Measurements from ENCODE around the gene MARK3. TPM values are rescaled to one million over a fixed set of nuclear protein-coding genes. Genes with fewer than 3 reads are reported as not detected.

Gene MARK3
- total RNA-seq, 1 donor from 2014 or later: 124 TPM

- H3K27me3 Mint-ChIP-seq (ENCODE audit: low read depth, unreplicated experiment): no peaks in the 10 kb centered on the region
- peaks cover 29% of the 10 kb centered on the region for H3K36me3 Mint-ChIP-seq (ENCODE audit: low read depth, unreplicated experiment)
- H3K9me3 Mint-ChIP-seq (ENCODE audit: unreplicated experiment): no peaks in the 10 kb centered on the region
- TF ChIP-seq EZH2 (IDR thresholded peaks at IDR 0.05; ENCODE audit: insufficient read depth, low read length): no peak
- peak; percentile 21 for TF ChIP-seq CTCF (IDR thresholded peaks at IDR 0.05; ENCODE audit: insufficient read depth, low read depth, low read length)
- peaks cover 17% of the 10 kb centered on the region for H3K79me2 ChIP-seq (ENCODE audit: insufficient read depth, low read length)
- H3K4me1 ChIP-seq (ENCODE audit: insufficient read depth, low read length): no peaks in the 10 kb centered on the region
- peaks cover 45% of the 10 kb centered on the region for H4K20me1 ChIP-seq (ENCODE audit: insufficient read depth, low read length)
- H3K9me3 ChIP-seq (ENCODE audit: insufficient read depth, low read depth, low read length): no peaks in the 10 kb centered on the region
- H3K4me2 ChIP-seq (ENCODE audit: low read length): no peak overlapping the region
- H3K4me3 Mint-ChIP-seq (ENCODE audit: unreplicated experiment): no peak overlapping the region
- FAIRE-seq (no peak), DNase-seq (ENCODE audit: low read depth) (no peak)
- H2AFZ ChIP-seq (ENCODE audit: low read depth, low read length): no peak overlapping the region
- H3K27me3 ChIP-seq (ENCODE audit: insufficient read depth, low read length): no peaks in the 10 kb centered on the region
- H3K4me3 ChIP-seq (ENCODE audit: insufficient read depth, low read depth, low read length): no peak overlapping the region
- peaks cover 3% of the 10 kb centered on the region for H3K4me1 Mint-ChIP-seq (ENCODE audit: low read depth, unreplicated experiment)
- H3K9ac ChIP-seq (ENCODE audit: low read length): no peak overlapping the region
- H3K36me3 ChIP-seq (ENCODE audit: insufficient read depth, low read length): peaks cover 54% of the 10 kb centered on the region
- H3K27ac ChIP-seq (ENCODE audit: low read depth, low read length): no peak overlapping the region
- no peak overlapping the region for H3K27ac Mint-ChIP-seq (ENCODE audit: unreplicated experiment)
Measured at GRCh38 chr14:103504991-103505565, 119.9 kb downstream of the MARK3 start.

GRCh38 chr14:103507751-103508150 is 122.5 kb downstream of the MARK3 start:
- peaks cover 37% of the 10 kb centered on the region for H3K36me3 ChIP-seq (ENCODE audit: insufficient read depth, low read length)
- no peak for DNase-seq (ENCODE audit: low read depth)

More at GRCh38 chr14:103507751-103508150, 122.5 kb downstream of the MARK3 start:
- H3K27me3 ChIP-seq (ENCODE audit: insufficient read depth, low read length): no peaks in the 10 kb centered on the region
- H3K27ac Mint-ChIP-seq (ENCODE audit: unreplicated experiment): no peak overlapping the region
- no peak for TF ChIP-seq EZH2 (IDR thresholded peaks at IDR 0.05; ENCODE audit: insufficient read depth, low read length)
- TF ChIP-seq CTCF (IDR thresholded peaks at IDR 0.05; ENCODE audit: insufficient read depth, low read depth, low read length): no peak
- H3K4me1 ChIP-seq (ENCODE audit: insufficient read depth, low read length): peaks cover 5% of the 10 kb centered on the region
- H3K4me2 ChIP-seq (ENCODE audit: low read length): no peak overlapping the region
- no peak overlapping the region for H3K9ac ChIP-seq (ENCODE audit: low read length)
- no peaks in the 10 kb centered on the region for H3K9me3 ChIP-seq (ENCODE audit: insufficient read depth, low read depth, low read length)
- no peaks in the 10 kb centered on the region for H3K27me3 Mint-ChIP-seq (ENCODE audit: low read depth, unreplicated experiment)
- peaks cover 3% of the 10 kb centered on the region for H3K4me1 Mint-ChIP-seq (ENCODE audit: low read depth, unreplicated experiment)
- no peaks in the 10 kb centered on the region for H3K79me2 ChIP-seq (ENCODE audit: insufficient read depth, low read length)
- no peaks in the 10 kb centered on the region for H3K9me3 Mint-ChIP-seq (ENCODE audit: unreplicated experiment)
- peaks cover 25% of the 10 kb centered on the region for H4K20me1 ChIP-seq (ENCODE audit: insufficient read depth, low read length)
- H3K27ac ChIP-seq (ENCODE audit: low read depth, low read length): no peak overlapping the region
- H3K4me3 Mint-ChIP-seq (ENCODE audit: unreplicated experiment): no peak overlapping the region
- no peak overlapping the region for H3K4me3 ChIP-seq (ENCODE audit: insufficient read depth, low read depth, low read length)
- no peak overlapping the region for H2AFZ ChIP-seq (ENCODE audit: low read depth, low read length)
- H3K36me3 Mint-ChIP-seq (ENCODE audit: low read depth, unreplicated experiment): peaks cover 36% of the 10 kb centered on the region
- no peak for FAIRE-seq
